Iris pigment epithelial cell (primary cell): ENCODE measurements around the gene INTU.
"Not testable (repeated sequence)": the region's sequence is repeated elsewhere in the genome, so short reads cannot be mapped to it uniquely, and the experiment has no call there.

Source experiments
- DNase-seq: peaks from one replicate; pipeline ENCODE4 v3.0.0-alpha.2; 2011; ENCODE audit warnings: low read depth

INTU gene

GRCh38 chr4:127632420-127633403 lies at the start of gene INTU:
Gene INTU, plus strand, starts transcription at chr4:127632957. Its CDS starts 78 bp downstream, at chr4:127633035.
- DNase-seq: peak; percentile 99

DNA sequence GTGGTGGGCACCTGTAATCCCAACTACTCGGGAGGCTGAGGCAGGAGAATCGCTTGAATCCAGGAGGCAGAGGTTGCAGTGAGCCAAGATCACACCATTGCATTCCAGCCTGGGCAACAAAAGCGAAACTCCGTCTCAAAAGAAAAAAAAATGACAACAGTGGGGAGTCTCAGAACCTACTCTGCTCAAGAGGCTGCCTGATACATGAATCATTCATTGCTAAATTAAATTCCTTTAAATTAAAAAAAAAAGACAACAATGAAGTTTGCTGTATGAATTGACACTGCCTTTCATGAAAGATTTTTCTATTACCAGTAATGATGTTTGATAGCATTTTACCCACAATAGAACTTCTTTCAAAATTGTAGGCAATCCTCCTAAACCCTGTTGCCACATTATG lies 46.3 kb upstream of the INTU start:
- peak; percentile 37 for DNase-seq

GRCh38 chr4:127586922-127587571 lies 45.7 kb upstream of the INTU start:
- peak; percentile 68 for DNase-seq

DNA sequence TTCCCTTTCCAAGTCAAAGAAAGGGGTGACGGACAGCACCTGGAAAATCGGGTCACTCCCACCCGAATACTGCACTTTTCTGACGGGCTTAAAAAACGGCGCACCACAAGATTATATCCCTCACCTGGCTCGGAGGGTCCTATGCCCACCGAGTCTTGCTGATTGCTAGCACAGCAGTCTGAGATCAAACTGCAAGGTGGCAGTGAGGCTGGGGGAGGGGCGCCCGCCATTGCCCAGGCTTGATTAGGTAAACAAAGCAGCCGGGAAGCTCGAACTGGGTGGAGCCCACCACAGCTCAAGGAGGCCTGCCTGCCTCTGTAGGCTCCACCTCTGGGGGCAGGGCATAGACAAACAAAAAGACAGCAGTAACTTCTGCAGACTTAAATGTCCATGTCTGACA lies 43.6 kb upstream of the INTU start:
- DNase-seq: not testable (repeated sequence)

- no peak for DNase-seq
These were observed 34.1 kb upstream of the INTU start for GRCh38 chr4:127598656-127599055.

- peak; percentile 52 for DNase-seq
These were observed 31.7 kb upstream of the INTU start for GRCh38 chr4:127601029-127601428.

DNA sequence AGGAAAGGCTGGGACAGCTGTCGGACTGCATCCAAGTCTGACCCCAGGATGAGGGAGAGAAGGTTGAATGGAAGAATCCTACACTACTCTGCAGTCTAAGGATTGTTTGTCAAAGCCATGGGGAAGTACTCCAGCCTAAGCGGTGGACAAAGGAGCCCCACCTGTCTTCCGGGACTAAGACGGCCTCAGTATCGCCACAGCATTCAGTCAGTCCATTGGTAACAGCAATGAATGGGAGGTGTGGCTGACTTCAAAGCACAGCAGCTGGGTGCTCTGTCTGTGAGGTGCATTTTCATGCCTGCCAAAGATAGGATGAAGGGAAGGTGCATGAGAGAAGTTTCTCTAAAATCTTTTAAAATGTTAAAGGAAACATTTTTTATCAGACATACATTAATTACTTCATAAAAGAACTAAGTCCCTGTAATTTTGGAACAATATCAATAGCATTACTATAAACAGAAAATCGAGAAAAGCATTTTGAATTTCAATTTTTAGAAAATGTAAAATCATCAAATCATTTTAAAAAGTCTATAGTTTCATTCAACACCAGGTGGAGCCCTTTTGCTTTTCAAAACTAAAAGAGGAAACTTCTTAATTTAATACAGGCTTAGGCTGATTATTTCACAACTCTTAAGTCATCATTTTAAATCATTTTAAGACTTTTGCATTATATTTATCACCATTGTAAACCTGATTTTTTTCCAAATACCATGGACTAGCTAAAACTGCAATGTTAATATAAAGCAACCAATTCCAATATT lies 27.6 kb upstream of the INTU start:
- peak; percentile 45 for DNase-seq

GRCh38 chr4:127606823-127607222 lies 25.9 kb upstream of the INTU start:
- no peak for DNase-seq

GRCh38 chr4:127609484-127609883 lies 23.3 kb upstream of the INTU start:
- no peak for DNase-seq

DNA sequence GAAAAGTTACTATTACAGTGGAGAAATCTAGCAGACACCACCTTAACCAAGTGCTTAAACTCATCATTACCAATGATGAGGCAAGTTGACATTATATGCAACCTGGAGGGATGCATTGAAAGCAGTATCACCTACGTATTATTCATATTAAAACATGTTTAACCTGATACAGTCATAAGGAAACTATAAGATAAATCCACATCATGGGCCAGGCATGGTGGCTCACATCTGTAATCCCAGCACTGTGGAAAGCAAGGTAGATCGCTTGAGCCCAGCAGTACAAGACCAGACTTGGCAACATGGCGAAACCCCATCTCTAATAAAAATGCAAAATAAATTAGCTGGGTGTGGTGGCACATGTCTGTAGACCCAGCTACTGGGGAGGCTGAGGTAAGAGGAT lies 22.3 kb upstream of the INTU start:
- DNase-seq: no peak

- DNase-seq: no peak
These were observed 15.9 kb upstream of the INTU start for GRCh38 chr4:127616898-127617297.

GRCh38 chr4:127618427-127618826 lies 14.3 kb upstream of the INTU start:
- no peak for DNase-seq

GRCh38 chr4:127622621-127622920 lies 10.2 kb upstream of the INTU start:
- no peak for DNase-seq

- DNase-seq: peak; percentile 31
These were observed 9.6 kb upstream of the INTU start for GRCh38 chr4:127622921-127623796.

GRCh38 chr4:127623797-127624083 lies 9.0 kb upstream of the INTU start:
- DNase-seq: peak; percentile 34

GRCh38 chr4:127624173-127624572 lies 8.6 kb upstream of the INTU start:
- DNase-seq: no peak

- no peak for DNase-seq
These were observed 3.4 kb upstream of the INTU start for GRCh38 chr4:127629371-127629770.

GRCh38 chr4:127630152-127630551 lies 2.6 kb upstream of the INTU start:
- DNase-seq: no peak

- peak; percentile 40 for DNase-seq
These were observed 1.3 kb upstream of the INTU start for GRCh38 chr4:127631420-127631819.

- DNase-seq: peak; percentile 95
These were observed 1.4 kb downstream of the INTU start for GRCh38 chr4:127634181-127634580.

- DNase-seq: peak; percentile 31
These were observed 8.8 kb downstream of the INTU start for GRCh38 chr4:127641524-127641923.

- peak; percentile 45 for DNase-seq
These were observed 9.4 kb downstream of the INTU start for GRCh38 chr4:127642169-127642568.
